Measurements from ENCODE around the gene WDR49.

WDR49 gene

GRCh38 chr3:167491621-167492020, 162.1 kb downstream of the WDR49 start:
- in situ Hi-C loops (cut with MboI; ENCODE audit: low sequenced_read_pairs): no loop called here

DNA sequence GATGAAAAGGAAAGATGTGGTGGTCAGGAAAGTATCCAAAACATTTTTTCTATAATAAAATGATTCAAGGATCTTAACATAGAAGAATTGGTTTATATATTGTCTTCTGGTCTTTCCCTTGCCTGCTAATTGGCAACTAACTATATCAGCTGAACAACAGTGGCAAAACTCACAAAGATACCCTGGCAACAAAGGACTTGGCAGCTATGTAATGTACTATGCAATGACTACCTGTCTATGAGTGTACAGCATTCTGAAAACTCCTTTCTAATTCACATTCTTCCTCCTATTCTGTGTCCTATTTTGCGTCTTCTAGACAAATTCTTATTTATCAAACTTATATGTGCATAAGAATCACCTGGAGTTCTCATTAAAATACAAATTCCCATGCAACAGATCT, 164.2 kb downstream of the WDR49 start:
- in situ Hi-C loops (cut with MboI; ENCODE audit: low sequenced_read_pairs): no loop called here

GRCh38 chr3:167487556-167487955, 166.2 kb downstream of the WDR49 start:
- in situ Hi-C loops (cut with MboI; ENCODE audit: low sequenced_read_pairs): no loop called here

- in situ Hi-C loops (cut with MboI; ENCODE audit: low sequenced_read_pairs): no loop called here
Observed at GRCh38 chr3:167484551-167484950, 169.2 kb downstream of the WDR49 start.

GRCh38 chr3:167483708-167484475, 169.8 kb downstream of the WDR49 start:
- in situ Hi-C loops (cut with MboI; ENCODE audit: low sequenced_read_pairs): no loop called here

DNA sequence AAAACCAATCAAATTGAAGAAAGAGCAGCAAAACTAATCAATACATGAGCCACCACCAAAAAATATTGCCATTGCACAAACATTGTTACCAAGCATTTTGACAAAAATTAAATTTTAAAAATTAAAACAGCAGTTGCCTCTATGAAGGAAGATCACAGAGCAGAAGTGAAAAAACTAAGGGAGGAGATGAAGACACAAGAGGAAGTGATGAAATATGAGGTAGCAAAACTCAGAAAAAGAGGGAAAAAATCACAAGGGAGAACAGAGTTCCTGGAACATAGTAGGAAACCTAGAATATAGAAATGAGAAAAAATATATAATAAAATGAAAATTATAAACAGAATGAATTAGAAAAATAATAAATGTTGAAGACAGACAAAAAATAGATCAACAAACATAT, 172.6 kb downstream of the WDR49 start:
- in situ Hi-C loops (cut with MboI; ENCODE audit: low sequenced_read_pairs): no loop called here

DNA sequence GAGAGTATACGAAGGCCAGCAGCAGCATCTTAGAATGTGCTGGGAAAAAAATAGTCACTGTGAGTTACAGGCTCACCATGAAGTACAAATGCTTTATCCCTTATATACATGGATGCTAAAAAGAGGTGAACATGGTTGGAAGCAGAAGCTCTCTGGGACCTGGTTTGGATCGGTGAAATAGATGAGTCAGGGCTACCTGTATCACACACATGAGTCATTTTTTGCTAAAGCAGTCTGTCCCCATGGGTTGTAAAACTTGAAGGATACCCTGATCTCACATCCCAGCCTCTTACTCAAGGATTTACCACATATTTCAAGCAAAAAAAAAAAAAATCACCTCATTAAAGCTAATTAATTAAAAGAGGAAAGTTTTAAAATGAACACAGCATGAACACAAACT, 173.0 kb downstream of the WDR49 start:
- in situ Hi-C loops (cut with MboI; ENCODE audit: low sequenced_read_pairs): no loop called here

GRCh38 chr3:167473863-167474262, 179.9 kb downstream of the WDR49 start, which contains the start of gene SERPINI2:
Gene SERPINI2 (minus strand): TSS chr3:167474042. CDS start chr3:167471834, 2,208 bp downstream.
- in situ Hi-C loops (cut with MboI; ENCODE audit: low sequenced_read_pairs): no loop called here

GRCh38 chr3:167469381-167469780, 184.4 kb downstream of the WDR49 start:
- in situ Hi-C loops (cut with MboI; ENCODE audit: low sequenced_read_pairs): no loop called here

- in situ Hi-C loops (cut with MboI; ENCODE audit: low sequenced_read_pairs): no loop called here
Observed at GRCh38 chr3:167467848-167468611, 185.7 kb downstream of the WDR49 start.

GRCh38 chr3:167466966-167467365, 186.8 kb downstream of the WDR49 start:
- in situ Hi-C loops (cut with MboI; ENCODE audit: low sequenced_read_pairs): no loop called here

- in situ Hi-C loops (cut with MboI; ENCODE audit: low sequenced_read_pairs): no loop called here
Observed at GRCh38 chr3:167456157-167456799, 197.5 kb downstream of the WDR49 start.

- in situ Hi-C loops (cut with MboI; ENCODE audit: low sequenced_read_pairs): no loop called here
Observed at GRCh38 chr3:167453815-167454214, 199.9 kb downstream of the WDR49 start.

- in situ Hi-C loops (cut with MboI; ENCODE audit: low sequenced_read_pairs): no loop called here
Observed at GRCh38 chr3:167451282-167451681, 202.5 kb downstream of the WDR49 start.

- in situ Hi-C loops (cut with MboI; ENCODE audit: low sequenced_read_pairs): no loop called here
Observed at GRCh38 chr3:167450675-167451074, 203.1 kb downstream of the WDR49 start.

- in situ Hi-C loops (cut with MboI; ENCODE audit: low sequenced_read_pairs): no loop called here
Observed at GRCh38 chr3:167450195-167450594, 203.5 kb downstream of the WDR49 start.

- in situ Hi-C loops (cut with MboI; ENCODE audit: low sequenced_read_pairs): no loop called here
Observed at GRCh38 chr3:167445491-167445890, 208.3 kb downstream of the WDR49 start.

- in situ Hi-C loops (cut with MboI; ENCODE audit: low sequenced_read_pairs): no loop called here
Observed at GRCh38 chr3:167441256-167441655, 212.5 kb downstream of the WDR49 start.

GRCh38 chr3:167437428-167438139, 216.2 kb downstream of the WDR49 start:
- in situ Hi-C loops (cut with MboI; ENCODE audit: low sequenced_read_pairs): no loop called here

All from hTERT RPE-1 (cell line).